GM23338 (cell line): Measurements from ENCODE around the gene DRC3. TPM values are rescaled to one million over a fixed set of nuclear protein-coding genes. Genes with fewer than 3 reads are reported as not detected.

Experiments used
- ATAC-seq: fragments of 200-7000 bp; cut with Tn5 transposase; 3 replicates; pipeline ENCODE4 v1.9.1; 2020
- DNase-seq: peaks from one replicate; pipeline ENCODE4 v3.0.0-alpha.2; 2015; ENCODE audit warnings: low spot score
- H2AFZ ChIP-seq: fragments of 200-600 bp; sonication (generic); 2 replicates; pipeline ENCODE4 v1.8.0; 2016; ENCODE audit warnings: antibody characterized with exemption, mild to moderate bottlenecking, moderate library complexity
- H3F3A ChIP-seq: fragments of 200-600 bp; sonication (generic); replicated peaks from 2 replicates; pipeline ENCODE4 v1.8.0; 2017; ENCODE audit warnings: antibody characterized with exemption, mixed run types, low read depth
- H3K27ac ChIP-seq: fragments of 200-600 bp; sonication (generic); 2 replicates; pipeline ENCODE4 v1.6.1; 2016; ENCODE audit warnings: low read depth
- H3K27me3 ChIP-seq: fragments of 200-600 bp; sonication (generic); 2 replicates; pipeline ENCODE4 v1.8.0; 2016; ENCODE audit warnings: mild to moderate bottlenecking, mixed run types, moderate library complexity; ENCODE audit not compliant: insufficient read depth
- H3K36me3 ChIP-seq: fragments of 200-600 bp; sonication (generic); 2 replicates; pipeline ENCODE4 v1.8.0; 2016; ENCODE audit warnings: mild to moderate bottlenecking; ENCODE audit not compliant: insufficient read depth
- H3K4me1 ChIP-seq: fragments of 200-600 bp; sonication (generic); 2 replicates; pipeline ENCODE4 v1.8.0; 2016; ENCODE audit warnings: mild to moderate bottlenecking, moderate library complexity; ENCODE audit not compliant: insufficient read depth
- H3K4me2 ChIP-seq: fragments of 200-600 bp; sonication (generic); 2 replicates; pipeline ENCODE4 v1.7.1; 2017; ENCODE audit warnings: mixed run types
- H3K4me3 ChIP-seq: fragments of 200-600 bp; sonication (generic); 2 replicates; pipeline ENCODE4 v1.6.1; 2016; ENCODE audit warnings: mixed run types
- H3K79me2 ChIP-seq: fragments of 200-600 bp; sonication (generic); replicated peaks from 2 replicates; pipeline ENCODE4 v1.8.0; 2017; ENCODE audit warnings: mild to moderate bottlenecking; ENCODE audit not compliant: insufficient read depth
- H3K9me2 ChIP-seq: fragments of 200-600 bp; sonication (generic); 2 replicates; pipeline ENCODE4 v1.8.0; 2017; ENCODE audit not compliant: insufficient read depth
- H4K20me1 ChIP-seq: fragments of 200-600 bp; sonication (generic); replicated peaks from 2 replicates; pipeline ENCODE4 v1.8.0; 2017; ENCODE audit warnings: mild to moderate bottlenecking; ENCODE audit not compliant: insufficient read depth
- H3K27ac Mint-ChIP-seq: 2 replicates; pipeline ENCODE4 v1.8.0; 2020; ENCODE audit warnings: inconsistent platforms, mild to moderate bottlenecking, moderate library complexity, mixed read lengths
- H3K27me3 Mint-ChIP-seq: 3 replicates; pipeline ENCODE4 v1.8.0; 2022; ENCODE audit warnings: low read depth, mild to moderate bottlenecking, moderate library complexity, mixed read lengths, inconsistent platforms; ENCODE audit not compliant: insufficient read depth, poor library complexity
- H3K36me3 Mint-ChIP-seq: 3 replicates; pipeline ENCODE4 v1.8.0; 2021; ENCODE audit warnings: low read depth, mild to moderate bottlenecking, inconsistent platforms, moderate library complexity, mixed read lengths
- H3K4me1 Mint-ChIP-seq: 3 replicates; pipeline ENCODE4 v1.8.0; 2020; ENCODE audit warnings: mild to moderate bottlenecking, inconsistent platforms, mixed read lengths
- H3K4me3 Mint-ChIP-seq: 3 replicates; pipeline ENCODE4 v1.8.0; 2021; ENCODE audit warnings: moderate library complexity, mild to moderate bottlenecking, inconsistent platforms, mixed read lengths
- H3K9me3 Mint-ChIP-seq: 3 replicates; pipeline ENCODE4 v1.8.0; 2020; ENCODE audit warnings: moderate library complexity, mild to moderate bottlenecking, inconsistent platforms, mixed read lengths
- CREB1 ChIP-seq: fragments of 250-450 bp; sonication (Bioruptor Pico); IDR thresholded peaks from 2 replicates; pipeline ENCODE4 v1.5.0; 2020; ENCODE audit warnings: low read depth, mild to moderate bottlenecking, moderate library complexity
- EZH2 ChIP-seq: fragments of 200-600 bp; sonication (generic); IDR thresholded peaks from one replicate; pipeline ENCODE4 v1.8.0; 2017; ENCODE audit warnings: antibody characterized with exemption, mild to moderate bottlenecking, low read depth; ENCODE audit not compliant: unreplicated experiment
- EZH2phosphoT487 ChIP-seq: fragments of 200-600 bp; sonication (generic); IDR thresholded peaks from one replicate; pipeline ENCODE4 v1.8.1; 2018; ENCODE audit warnings: antibody characterized with exemption; ENCODE audit not compliant: unreplicated experiment
- JUNB ChIP-seq: IDR thresholded peaks from one replicate; pipeline ENCODE4 v1.6.1; 2016; ENCODE audit warnings: antibody characterized with exemption; ENCODE audit not compliant: unreplicated experiment
- NANOG ChIP-seq: IDR thresholded peaks from 2 replicates; pipeline ENCODE4 v1.6.1; 2016; ENCODE audit warnings: antibody characterized with exemption, borderline replicate concordance
- POLR2AphosphoS5 ChIP-seq: IDR thresholded peaks from 2 replicates; pipeline ENCODE4 v1.6.1; 2016; ENCODE audit warnings: antibody characterized with exemption, low read depth
- STAT1 ChIP-seq: IDR thresholded peaks from one replicate; pipeline ENCODE4 v1.6.1; 2016; ENCODE audit warnings: antibody characterized with exemption; ENCODE audit not compliant: unreplicated experiment
- ZNF114 ChIP-seq: fragments of 250-450 bp; sonication (Bioruptor Pico); IDR thresholded peaks from 2 replicates; pipeline ENCODE4 v1.5.0; 2020; ENCODE audit warnings: mild to moderate bottlenecking, moderate library complexity
- ZNF331 ChIP-seq: fragments of 250-450 bp; sonication (Bioruptor Pico); IDR thresholded peaks from 2 replicates; pipeline ENCODE4 v1.5.0; 2020; ENCODE audit warnings: low read depth, mild to moderate bottlenecking, moderate library complexity
- polyA plus RNA-seq: library from polyadenylated mRNA; unstranded; fragments of >200 nt; fragmentation: Nextera tagmentation; extraction: Ambion mirVana; gene quantifications from 2 replicates; pipeline ENCODE4 v1.2.1, GENCODE V29; 2016
- total RNA-seq: library from RNA; depleted of rRNA; stranded (reverse); fragments of >200 nt; shearing (Covaris generic); gene quantifications from 2 replicates; pipeline ENCODE4 v1.2.3, GENCODE V29; 2014
- TF ChIP-seq, protein P1 (sequence below): fragments of 250-450 bp; sonication (Bioruptor Pico); IDR thresholded peaks from 2 replicates; pipeline ENCODE4 v1.5.0; 2020; ENCODE audit warnings: mild to moderate bottlenecking, moderate library complexity
- TF ChIP-seq, protein P2 (sequence below): IDR thresholded peaks from 2 replicates; pipeline ENCODE4 v1.6.1; 2016; ENCODE audit warnings: antibody characterized with exemption
- TF ChIP-seq, protein P3 (sequence below), 2 experiments: fragments of 200-600 bp in 1 of 2; sonication (generic) in 1 of 2; conservative IDR thresholded peaks; 2 replicates each; pipeline versions ENCODE4 v1.5.1 to v1.6.1; 2016 to 2017; ENCODE audit warnings: antibody characterized with exemption in 2 of 2, low read depth in 2 of 2, mild to moderate bottlenecking in 2 of 2, moderate library complexity in 1 of 2
- TF ChIP-seq, protein P4 (sequence below): IDR thresholded peaks from one replicate; pipeline ENCODE4 v1.6.1; 2018; ENCODE audit warnings: antibody characterized with exemption; ENCODE audit not compliant: unreplicated experiment

The DRC3 gene
- total and polyA plus RNA-seq, 2 experiments from 2014 or later: 1.1 TPM; not detected in 1

DNA sequence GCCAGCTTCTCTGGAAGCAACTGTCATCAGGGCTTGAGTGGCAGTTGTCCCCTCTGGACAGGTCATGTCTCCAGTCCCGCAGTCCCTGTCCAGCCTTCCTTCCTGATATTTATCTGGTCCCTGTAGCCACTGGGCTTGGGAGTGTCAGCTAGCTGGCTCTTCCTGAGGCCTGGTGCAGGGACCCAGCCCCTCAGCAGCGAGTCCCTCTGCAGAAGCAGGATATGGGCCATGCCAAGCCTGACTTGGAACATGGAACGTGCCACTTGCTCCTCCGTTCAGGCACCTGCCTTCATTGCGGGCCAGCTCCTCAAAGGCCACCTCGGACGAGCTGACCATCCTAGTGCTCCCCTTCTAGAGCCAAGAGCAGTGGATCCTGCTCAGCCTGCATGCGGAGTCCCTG lies 26.3 kb downstream of the DRC3 start:
- Histone ChIP-seq H3K4me1 (no peaks in the 10 kb centered on the region; the same call in 1 of the 2 replicates), H3K4me2 (no peak overlapping the region), H3K9me2 (no peaks in the 10 kb centered on the region), H3K27me3 (no peaks in the 10 kb centered on the region), H3K27ac (no peak overlapping the region), H4K20me1 (no peaks in the 10 kb centered on the region), H3K4me3 (no peak overlapping the region), H2AFZ (no peak overlapping the region), H3K79me2 (no peaks in the 10 kb centered on the region), H3F3A (no peaks in the 10 kb centered on the region), H3K36me3 (no peaks in the 10 kb centered on the region)
- ATAC-seq (no peak), DNase-seq (no peak)
- Mint-ChIP-seq H3K36me3 (no peaks in the 10 kb centered on the region; the same call in 2 of the 3 replicates), H3K27me3 (peaks cover 3% of the 10 kb centered on the region), H3K27ac (no peak overlapping the region), H3K9me3 (no peaks in the 10 kb centered on the region; the same call in 2 of the 3 replicates), H3K4me1 (peaks cover 2% of the 10 kb centered on the region; the same call in 1 of the 3 replicates), H3K4me3 (no peak overlapping the region)
- TF ChIP-seq, protein P1, sequence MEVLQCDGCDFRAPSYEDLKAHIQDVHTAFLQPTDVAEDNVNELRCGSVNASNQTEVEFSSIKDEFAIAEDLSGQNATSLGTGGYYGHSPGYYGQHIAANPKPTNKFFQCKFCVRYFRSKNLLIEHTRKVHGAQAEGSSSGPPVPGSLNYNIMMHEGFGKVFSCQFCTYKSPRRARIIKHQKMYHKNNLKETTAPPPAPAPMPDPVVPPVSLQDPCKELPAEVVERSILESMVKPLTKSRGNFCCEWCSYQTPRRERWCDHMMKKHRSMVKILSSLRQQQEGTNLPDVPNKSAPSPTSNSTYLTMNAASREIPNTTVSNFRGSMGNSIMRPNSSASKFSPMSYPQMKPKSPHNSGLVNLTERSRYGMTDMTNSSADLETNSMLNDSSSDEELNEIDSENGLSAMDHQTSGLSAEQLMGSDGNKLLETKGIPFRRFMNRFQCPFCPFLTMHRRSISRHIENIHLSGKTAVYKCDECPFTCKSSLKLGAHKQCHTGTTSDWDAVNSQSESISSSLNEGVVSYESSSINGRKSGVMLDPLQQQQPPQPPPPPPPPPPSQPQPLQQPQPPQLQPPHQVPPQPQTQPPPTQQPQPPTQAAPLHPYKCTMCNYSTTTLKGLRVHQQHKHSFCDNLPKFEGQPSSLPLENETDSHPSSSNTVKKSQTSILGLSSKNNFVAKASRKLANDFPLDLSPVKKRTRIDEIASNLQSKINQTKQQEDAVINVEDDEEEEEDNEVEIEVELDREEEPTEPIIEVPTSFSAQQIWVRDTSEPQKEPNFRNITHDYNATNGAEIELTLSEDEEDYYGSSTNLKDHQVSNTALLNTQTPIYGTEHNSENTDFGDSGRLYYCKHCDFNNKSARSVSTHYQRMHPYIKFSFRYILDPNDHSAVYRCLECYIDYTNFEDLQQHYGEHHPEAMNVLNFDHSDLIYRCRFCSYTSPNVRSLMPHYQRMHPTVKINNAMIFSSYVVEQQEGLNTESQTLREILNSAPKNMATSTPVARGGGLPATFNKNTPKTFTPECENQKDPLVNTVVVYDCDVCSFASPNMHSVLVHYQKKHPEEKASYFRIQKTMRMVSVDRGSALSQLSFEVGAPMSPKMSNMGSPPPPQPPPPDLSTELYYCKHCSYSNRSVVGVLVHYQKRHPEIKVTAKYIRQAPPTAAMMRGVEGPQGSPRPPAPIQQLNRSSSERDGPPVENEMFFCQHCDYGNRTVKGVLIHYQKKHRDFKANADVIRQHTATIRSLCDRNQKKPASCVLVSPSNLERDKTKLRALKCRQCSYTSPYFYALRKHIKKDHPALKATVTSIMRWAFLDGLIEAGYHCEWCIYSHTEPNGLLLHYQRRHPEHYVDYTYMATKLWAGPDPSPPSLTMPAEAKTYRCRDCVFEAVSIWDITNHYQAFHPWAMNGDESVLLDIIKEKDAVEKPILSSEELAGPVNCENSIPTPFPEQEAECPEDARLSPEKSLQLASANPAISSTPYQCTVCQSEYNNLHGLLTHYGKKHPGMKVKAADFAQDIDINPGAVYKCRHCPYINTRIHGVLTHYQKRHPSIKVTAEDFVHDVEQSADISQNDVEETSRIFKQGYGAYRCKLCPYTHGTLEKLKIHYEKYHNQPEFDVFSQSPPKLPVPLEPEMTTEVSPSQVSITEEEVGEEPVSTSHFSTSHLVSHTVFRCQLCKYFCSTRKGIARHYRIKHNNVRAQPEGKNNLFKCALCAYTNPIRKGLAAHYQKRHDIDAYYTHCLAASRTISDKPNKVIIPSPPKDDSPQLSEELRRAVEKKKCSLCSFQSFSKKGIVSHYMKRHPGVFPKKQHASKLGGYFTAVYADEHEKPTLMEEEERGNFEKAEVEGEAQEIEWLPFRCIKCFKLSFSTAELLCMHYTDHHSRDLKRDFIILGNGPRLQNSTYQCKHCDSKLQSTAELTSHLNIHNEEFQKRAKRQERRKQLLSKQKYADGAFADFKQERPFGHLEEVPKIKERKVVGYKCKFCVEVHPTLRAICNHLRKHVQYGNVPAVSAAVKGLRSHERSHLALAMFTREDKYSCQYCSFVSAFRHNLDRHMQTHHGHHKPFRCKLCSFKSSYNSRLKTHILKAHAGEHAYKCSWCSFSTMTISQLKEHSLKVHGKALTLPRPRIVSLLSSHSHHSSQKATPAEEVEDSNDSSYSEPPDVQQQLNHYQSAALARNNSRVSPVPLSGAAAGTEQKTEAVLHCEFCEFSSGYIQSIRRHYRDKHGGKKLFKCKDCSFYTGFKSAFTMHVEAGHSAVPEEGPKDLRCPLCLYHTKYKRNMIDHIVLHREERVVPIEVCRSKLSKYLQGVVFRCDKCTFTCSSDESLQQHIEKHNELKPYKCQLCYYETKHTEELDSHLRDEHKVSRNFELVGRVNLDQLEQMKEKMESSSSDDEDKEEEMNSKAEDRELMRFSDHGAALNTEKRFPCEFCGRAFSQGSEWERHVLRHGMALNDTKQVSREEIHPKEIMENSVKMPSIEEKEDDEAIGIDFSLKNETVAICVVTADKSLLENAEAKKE (CRISPR knock-in tag): no peak
- TF ChIP-seq EZH2: no peak
- TF ChIP-seq, protein P2, sequence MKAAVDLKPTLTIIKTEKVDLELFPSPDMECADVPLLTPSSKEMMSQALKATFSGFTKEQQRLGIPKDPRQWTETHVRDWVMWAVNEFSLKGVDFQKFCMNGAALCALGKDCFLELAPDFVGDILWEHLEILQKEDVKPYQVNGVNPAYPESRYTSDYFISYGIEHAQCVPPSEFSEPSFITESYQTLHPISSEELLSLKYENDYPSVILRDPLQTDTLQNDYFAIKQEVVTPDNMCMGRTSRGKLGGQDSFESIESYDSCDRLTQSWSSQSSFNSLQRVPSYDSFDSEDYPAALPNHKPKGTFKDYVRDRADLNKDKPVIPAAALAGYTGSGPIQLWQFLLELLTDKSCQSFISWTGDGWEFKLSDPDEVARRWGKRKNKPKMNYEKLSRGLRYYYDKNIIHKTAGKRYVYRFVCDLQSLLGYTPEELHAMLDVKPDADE: no peak
- no peak for TF ChIP-seq JUNB
- no peak for TF ChIP-seq NANOG
- TF ChIP-seq, protein P3, sequence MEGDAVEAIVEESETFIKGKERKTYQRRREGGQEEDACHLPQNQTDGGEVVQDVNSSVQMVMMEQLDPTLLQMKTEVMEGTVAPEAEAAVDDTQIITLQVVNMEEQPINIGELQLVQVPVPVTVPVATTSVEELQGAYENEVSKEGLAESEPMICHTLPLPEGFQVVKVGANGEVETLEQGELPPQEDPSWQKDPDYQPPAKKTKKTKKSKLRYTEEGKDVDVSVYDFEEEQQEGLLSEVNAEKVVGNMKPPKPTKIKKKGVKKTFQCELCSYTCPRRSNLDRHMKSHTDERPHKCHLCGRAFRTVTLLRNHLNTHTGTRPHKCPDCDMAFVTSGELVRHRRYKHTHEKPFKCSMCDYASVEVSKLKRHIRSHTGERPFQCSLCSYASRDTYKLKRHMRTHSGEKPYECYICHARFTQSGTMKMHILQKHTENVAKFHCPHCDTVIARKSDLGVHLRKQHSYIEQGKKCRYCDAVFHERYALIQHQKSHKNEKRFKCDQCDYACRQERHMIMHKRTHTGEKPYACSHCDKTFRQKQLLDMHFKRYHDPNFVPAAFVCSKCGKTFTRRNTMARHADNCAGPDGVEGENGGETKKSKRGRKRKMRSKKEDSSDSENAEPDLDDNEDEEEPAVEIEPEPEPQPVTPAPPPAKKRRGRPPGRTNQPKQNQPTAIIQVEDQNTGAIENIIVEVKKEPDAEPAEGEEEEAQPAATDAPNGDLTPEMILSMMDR (conservative IDR thresholded peaks at IDR 0.05; ENCODE audit: low read depth in 2 of 2): no peak
- TF ChIP-seq STAT1: no peak
- no peak for TF ChIP-seq CREB1
- TF ChIP-seq, protein P4, sequence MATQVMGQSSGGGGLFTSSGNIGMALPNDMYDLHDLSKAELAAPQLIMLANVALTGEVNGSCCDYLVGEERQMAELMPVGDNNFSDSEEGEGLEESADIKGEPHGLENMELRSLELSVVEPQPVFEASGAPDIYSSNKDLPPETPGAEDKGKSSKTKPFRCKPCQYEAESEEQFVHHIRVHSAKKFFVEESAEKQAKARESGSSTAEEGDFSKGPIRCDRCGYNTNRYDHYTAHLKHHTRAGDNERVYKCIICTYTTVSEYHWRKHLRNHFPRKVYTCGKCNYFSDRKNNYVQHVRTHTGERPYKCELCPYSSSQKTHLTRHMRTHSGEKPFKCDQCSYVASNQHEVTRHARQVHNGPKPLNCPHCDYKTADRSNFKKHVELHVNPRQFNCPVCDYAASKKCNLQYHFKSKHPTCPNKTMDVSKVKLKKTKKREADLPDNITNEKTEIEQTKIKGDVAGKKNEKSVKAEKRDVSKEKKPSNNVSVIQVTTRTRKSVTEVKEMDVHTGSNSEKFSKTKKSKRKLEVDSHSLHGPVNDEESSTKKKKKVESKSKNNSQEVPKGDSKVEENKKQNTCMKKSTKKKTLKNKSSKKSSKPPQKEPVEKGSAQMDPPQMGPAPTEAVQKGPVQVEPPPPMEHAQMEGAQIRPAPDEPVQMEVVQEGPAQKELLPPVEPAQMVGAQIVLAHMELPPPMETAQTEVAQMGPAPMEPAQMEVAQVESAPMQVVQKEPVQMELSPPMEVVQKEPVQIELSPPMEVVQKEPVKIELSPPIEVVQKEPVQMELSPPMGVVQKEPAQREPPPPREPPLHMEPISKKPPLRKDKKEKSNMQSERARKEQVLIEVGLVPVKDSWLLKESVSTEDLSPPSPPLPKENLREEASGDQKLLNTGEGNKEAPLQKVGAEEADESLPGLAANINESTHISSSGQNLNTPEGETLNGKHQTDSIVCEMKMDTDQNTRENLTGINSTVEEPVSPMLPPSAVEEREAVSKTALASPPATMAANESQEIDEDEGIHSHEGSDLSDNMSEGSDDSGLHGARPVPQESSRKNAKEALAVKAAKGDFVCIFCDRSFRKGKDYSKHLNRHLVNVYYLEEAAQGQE: no peak
- TF ChIP-seq EZH2phosphoT487: no peak
- no peak for TF ChIP-seq POLR2AphosphoS5
- TF ChIP-seq ZNF114 (CRISPR knock-in tag): no peak
- TF ChIP-seq ZNF331 (CRISPR knock-in tag): no peak
